GM19023 (cell line): ENCODE measurements around the gene KRT81.
A peak's percentile ranks its signal among the peaks of the same experiment; 100 is the strongest.

Source experiments
- ATAC-seq: cut with Tn5 transposase; IDR thresholded peaks from one replicate; pipeline ENCODE4 v1.9.1; 2021; ENCODE audit warnings: mild to moderate bottlenecking, moderate library complexity; ENCODE audit not compliant: unreplicated experiment

Gene KRT81

DNA sequence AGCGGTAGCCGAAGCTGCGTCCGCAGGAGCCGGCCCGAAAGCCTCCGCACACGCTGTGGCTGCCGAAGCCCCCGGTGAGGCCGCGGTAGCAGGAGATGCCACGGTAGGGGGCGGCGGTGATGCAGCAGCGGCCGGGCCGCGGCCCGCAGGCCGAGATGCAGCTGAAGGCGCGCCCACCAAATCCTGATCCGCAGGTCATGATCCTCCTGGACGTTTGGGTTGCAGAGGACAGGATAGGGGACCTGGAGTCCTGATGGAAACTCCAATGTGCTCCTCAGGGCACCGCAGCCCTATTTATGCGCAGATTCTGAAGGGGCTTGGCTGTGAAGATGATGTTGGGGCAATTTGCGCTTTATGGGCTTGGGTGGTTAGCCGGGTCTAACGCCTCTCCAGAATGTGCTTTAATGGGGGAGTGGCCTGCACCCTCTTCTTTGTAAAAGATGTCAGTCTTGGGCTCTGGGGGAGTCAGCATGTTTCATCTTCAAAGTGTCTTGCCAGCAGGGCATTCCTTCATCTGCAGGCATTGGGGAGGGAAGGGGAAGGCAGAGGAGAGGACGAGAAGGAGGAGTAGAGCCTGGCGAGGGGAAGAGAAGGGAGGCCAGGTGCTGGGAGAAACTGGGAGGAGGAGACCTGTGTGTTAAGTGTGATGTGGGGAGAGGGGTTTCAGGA, at the start of gene KRT81:
TSS of gene KRT81 (minus strand) at position 268 of the 669 bp plus-strand sequence. CDS start at position 199, 69 bp downstream.
- ATAC-seq, result no peak

GRCh38 chr12:52338241-52338960, 47.1 kb upstream of the KRT81 start:
- ATAC-seq, result no peak

- no peak for ATAC-seq
These were observed 45.7 kb upstream of the KRT81 start for GRCh38 chr12:52337054-52337453.

- ATAC-seq, result no peak
These were observed 45.3 kb upstream of the KRT81 start for GRCh38 chr12:52336641-52337040.

GRCh38 chr12:52335598-52336262, 44.4 kb upstream of the KRT81 start:
- ATAC-seq, result no peak

- ATAC-seq, result no peak
These were observed 42.9 kb upstream of the KRT81 start for GRCh38 chr12:52334185-52334584.

- no peak for ATAC-seq
These were observed 42.0 kb upstream of the KRT81 start for GRCh38 chr12:52333321-52333720.

DNA sequence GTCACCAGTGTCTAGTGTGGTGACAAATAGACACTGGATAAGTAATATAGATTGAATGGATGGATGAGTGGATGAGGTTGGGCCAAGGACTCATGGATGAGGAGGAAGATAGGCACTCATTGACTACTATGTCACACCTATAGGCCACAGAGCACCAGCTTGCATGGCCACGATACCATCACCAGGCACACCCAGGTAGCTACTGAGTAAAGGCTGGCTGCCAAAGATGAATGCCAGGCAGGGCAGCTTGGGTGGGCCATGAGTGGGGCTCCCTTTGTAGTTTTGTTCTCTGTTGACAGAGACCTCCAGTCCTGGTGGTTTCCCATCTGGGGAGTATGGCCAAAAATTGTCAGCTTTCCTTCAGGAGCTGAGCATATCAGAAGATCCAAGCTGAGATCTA, 41.0 kb upstream of the KRT81 start:
- ATAC-seq, result no peak

DNA sequence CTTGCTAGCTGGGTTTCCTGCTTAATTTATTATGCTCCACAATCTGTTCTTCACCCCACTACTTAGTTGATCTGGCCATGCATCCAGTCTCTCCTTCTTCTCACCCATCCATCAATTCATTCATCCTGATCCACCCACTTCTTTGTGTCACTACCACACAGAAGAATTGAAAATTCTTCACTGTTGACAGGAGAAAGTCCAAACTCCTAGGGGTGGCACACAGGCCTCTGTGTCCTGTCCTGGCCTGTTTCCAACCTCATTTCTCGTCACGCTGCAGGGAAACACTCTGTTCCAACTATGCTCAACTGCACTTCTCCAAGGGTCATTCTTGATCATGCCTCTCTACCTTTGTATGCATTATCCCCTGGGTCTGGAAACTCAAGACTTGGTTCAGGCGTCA, 40.5 kb upstream of the KRT81 start:
- no peak for ATAC-seq

DNA sequence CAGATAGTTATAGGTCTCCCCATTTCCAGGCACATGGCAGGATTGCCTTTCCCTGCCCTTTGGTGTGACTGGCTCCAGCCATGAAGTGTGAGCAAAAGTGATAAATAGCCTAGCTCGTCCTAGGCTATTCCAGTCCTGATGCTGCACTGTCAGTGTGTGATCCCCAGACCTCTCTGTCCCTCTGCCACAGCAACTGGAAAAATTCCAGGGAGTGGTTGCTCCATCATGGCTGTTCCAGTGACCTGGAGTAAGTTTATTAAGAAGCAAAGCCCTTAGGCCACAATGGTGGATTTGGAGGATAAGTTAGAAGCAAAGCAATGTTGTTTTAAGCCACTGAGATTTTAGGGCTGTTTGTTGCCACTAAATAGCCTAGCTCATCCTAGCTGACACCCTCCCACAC, 39.7 kb upstream of the KRT81 start:
- no peak for ATAC-seq

GRCh38 chr12:52327830-52328500, 36.6 kb upstream of the KRT81 start:
- ATAC-seq, result no peak

DNA sequence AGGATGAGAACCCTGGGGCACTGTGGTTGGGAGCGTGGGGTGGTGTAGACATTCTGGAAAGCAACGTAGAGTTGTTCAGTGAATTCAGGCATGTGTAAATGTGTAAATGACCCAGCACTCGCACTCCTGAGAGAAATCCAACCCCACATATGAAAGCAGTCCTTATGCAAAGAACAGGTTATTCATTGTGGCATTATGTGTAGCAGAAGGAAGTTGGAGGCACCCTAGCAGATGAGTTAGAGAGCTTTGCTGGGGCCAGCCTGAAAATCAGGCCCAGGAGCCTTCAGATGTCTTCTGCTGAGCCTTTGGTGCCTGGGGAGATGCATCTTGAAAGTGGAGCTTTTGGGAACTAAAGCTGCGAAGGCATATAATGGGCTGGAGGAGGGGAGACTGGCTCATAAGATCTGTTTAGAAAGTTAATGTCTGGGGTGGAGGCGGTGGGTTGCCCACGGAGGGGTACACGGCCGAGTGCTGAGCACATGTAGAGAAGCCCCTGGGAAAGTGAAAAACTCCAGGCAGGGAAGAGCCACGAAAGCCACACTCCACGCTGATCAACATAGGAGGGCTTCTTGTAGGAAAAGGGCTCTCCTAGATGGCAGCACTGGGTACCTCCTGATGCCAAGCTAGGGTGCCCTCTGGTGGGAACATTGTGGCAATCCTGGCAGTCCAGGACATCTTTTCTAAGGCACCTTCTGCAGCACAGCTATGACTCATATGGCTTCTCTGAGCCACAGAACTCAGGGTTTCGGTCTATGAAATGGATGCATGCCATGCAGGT, 35.9 kb upstream of the KRT81 start:
- peak; percentile 89 for ATAC-seq

DNA sequence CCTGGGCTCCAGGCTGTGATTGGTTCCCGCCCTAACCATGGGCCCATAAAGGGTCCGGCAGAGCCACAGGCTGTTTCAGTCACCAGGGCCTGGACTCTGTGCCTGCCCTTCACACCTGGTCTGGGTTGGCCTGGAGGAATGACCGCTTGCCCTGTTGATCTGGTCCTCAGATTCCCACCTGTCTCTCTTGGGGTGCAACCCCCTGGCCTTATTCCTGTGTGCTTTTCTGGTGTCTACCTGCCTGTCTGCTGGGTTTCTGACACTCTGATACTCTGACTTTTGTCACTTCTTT, 32.8 kb upstream of the KRT81 start:
- ATAC-seq, result no peak

DNA sequence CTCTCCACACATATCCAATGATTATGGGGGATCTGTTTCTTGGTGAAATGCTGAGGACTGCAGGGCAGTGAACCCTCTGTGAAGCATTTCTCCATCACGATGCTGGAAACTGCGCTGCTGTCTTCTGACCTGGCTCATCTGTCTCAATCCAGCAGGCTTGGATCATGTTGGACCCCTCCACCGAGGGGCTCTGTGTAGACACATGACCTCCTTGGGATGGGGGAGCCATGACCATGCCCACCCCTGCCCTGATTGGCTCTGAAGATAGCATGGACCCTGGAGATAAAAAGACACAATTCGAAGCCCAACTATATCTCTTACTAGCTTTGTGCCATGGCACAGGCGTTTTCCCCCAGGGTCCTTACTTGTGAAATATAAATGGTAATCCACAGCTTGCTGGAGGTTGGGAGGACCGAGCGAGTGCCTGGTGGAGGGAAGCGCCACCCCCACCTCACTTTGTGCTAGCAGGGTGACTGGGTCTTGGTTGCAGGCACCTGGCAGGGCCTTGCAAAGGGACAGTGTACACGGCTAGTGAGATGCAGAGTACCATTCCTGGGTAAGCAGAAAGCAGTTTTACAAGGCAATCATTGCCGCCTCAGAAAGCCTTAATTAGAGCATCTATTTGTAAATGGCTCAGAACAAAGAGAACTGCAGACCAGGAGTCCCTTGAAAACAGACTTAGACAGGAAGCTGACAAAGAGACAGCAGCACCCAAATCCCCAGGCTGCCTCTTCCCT, 32.2 kb upstream of the KRT81 start:
- no peak for ATAC-seq

- no peak for ATAC-seq
These were observed 31.7 kb upstream of the KRT81 start for GRCh38 chr12:52323001-52323400.

GRCh38 chr12:52322069-52322468, 30.7 kb upstream of the KRT81 start:
- ATAC-seq, result no peak

DNA sequence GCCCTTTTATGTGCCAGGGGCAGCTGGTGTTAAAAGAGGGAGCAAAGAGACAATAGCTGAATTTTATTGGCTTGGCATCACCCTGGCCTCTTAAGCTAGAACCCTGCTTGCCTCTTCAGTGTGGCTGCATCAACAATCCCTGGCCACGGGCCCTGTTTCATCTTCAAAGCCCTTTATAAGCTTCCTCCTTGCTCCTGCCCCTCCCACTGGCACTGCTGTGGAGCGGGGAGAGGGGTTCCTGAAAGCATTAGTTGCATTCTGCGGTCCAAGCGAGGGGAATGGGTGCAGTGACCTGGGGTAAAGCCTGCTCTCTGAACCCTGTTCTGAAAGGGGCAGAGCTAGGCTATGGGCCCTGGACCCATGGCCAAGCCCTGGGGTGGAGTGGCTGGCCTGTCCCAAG, 30.1 kb upstream of the KRT81 start:
- ATAC-seq, result no peak

GRCh38 chr12:52320784-52321400, 29.6 kb upstream of the KRT81 start, which contains the start of gene KRT83:
Gene KRT83 (minus strand): TSS chr12:52321398. CDS start chr12:52321335, 63 bp downstream.
- ATAC-seq, result no peak

GRCh38 chr12:52319097-52319496, 27.8 kb upstream of the KRT81 start:
- ATAC-seq, result no peak
